Femur (tissue), 1 donor: Measurements from ENCODE around the gene ADAMTS7.
"Not testable (repeated sequence)": the region's sequence is repeated elsewhere in the genome, so short reads cannot be mapped to it uniquely, and the experiment has no call there.

Source experiments
- DNase-seq: peaks from one replicate; pipeline ENCODE4 v3.0.0-alpha.2; 2017

Gene ADAMTS7

GRCh38 chr15:78811124-78811824 lies at the start of gene ADAMTS7:
TSS of gene ADAMTS7 (minus strand) at chr15:78811464. CDS start at chr15:78811220, 244 bp downstream.
- peak; percentile 87 for DNase-seq

- peak; percentile 83 for DNase-seq
Measured at GRCh38 chr15:78859971-78860719, 48.9 kb upstream of the ADAMTS7 start.

GRCh38 chr15:78855746-78856145 lies 44.5 kb upstream of the ADAMTS7 start:
- no peak for DNase-seq

- DNase-seq, result no peak
Measured at GRCh38 chr15:78854833-78855372, 43.6 kb upstream of the ADAMTS7 start.

GRCh38 chr15:78853500-78853899 lies 42.2 kb upstream of the ADAMTS7 start:
- no peak for DNase-seq

- no peak for DNase-seq
Measured at GRCh38 chr15:78850941-78851755, 39.9 kb upstream of the ADAMTS7 start.

- DNase-seq, result no peak
Measured at GRCh38 chr15:78850352-78850751, 39.1 kb upstream of the ADAMTS7 start.

GRCh38 chr15:78847387-78847906 lies 36.2 kb upstream of the ADAMTS7 start:
- DNase-seq, result not testable (repeated sequence)

GRCh38 chr15:78846906-78847305 lies 35.6 kb upstream of the ADAMTS7 start:
- not testable (repeated sequence) for DNase-seq

GRCh38 chr15:78842519-78842918 lies 31.3 kb upstream of the ADAMTS7 start:
- DNase-seq, result no peak

- DNase-seq, result no peak
Measured at GRCh38 chr15:78841891-78842290, 30.6 kb upstream of the ADAMTS7 start.

GRCh38 chr15:78841376-78841706 lies 30.1 kb upstream of the ADAMTS7 start:
- DNase-seq, result no peak

GRCh38 chr15:78840661-78841375 lies 29.6 kb upstream of the ADAMTS7 start:
- peak; percentile 32 for DNase-seq

GRCh38 chr15:78839151-78839550 lies 27.9 kb upstream of the ADAMTS7 start:
- not testable (repeated sequence) for DNase-seq

GRCh38 chr15:78838489-78838888 lies 27.2 kb upstream of the ADAMTS7 start:
- peak; percentile 73 for DNase-seq

- no peak for DNase-seq
Measured at GRCh38 chr15:78837543-78837942, 26.3 kb upstream of the ADAMTS7 start.

GRCh38 chr15:78837131-78837530 lies 25.9 kb upstream of the ADAMTS7 start:
- DNase-seq, result no peak

- DNase-seq, result no peak
Measured at GRCh38 chr15:78836333-78836732, 25.1 kb upstream of the ADAMTS7 start.

- no peak for DNase-seq
Measured at GRCh38 chr15:78831229-78832207, 20.3 kb upstream of the ADAMTS7 start.

- no peak for DNase-seq
Measured at GRCh38 chr15:78830514-78831228, 19.4 kb upstream of the ADAMTS7 start.
